HG02885 (cell line): ENCODE results near the gene PDE4B.
"Not testable (repeated sequence)": the region's sequence is repeated elsewhere in the genome, so short reads cannot be mapped to it uniquely, and the experiment has no call there.

Experiments
- ATAC-seq: cut with Tn5 transposase; IDR thresholded peaks from one replicate; pipeline ENCODE4 v1.9.1; 2021; ENCODE audit warnings: mild to moderate bottlenecking; ENCODE audit not compliant: unreplicated experiment, poor library complexity

The PDE4B gene

DNA sequence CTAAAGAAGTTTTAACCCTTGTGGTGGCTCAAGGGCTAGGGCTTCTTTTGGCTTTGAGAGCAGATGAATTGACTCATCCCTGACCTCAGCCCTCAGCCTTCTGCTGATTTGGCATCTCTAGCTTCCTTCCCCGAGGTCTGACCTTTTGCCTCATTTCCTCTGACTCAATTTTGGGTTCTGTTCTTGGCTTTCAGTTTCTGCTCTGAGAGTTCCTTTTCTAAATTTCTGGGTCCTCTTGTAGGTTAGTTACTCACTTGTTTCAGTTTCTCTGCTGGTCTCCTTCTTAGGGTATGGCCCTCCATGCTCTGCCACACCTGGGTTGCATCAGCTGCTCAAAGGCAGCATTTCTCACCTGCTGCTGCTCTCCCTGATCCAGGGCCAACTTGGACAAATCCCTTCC lies 19.4 kb downstream of the PDE4B start:
- peak; percentile 99 for ATAC-seq

DNA sequence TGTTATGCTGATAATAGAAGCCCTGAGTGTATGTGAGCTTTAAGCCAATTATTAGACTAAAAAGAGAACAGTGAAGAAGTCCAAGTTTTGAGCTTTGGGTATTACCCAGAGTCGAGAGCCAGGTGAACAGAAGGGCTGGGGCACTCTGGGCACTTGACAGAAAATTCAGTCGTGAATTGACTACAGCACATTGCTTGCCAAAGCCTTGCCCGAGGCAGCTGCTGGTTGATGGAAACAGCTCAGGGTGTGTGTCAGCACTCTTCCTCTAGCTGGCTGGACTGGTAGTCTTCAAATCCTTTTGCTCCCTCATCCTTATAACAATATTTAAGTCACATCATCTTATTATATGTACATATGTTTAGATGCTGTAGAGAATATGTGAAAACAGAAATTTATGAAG lies 21.3 kb downstream of the PDE4B start:
- ATAC-seq = no peak

- ATAC-seq = no peak
These were observed 22.1 kb downstream of the PDE4B start for GRCh38 chr1:65814752-65815151.

DNA sequence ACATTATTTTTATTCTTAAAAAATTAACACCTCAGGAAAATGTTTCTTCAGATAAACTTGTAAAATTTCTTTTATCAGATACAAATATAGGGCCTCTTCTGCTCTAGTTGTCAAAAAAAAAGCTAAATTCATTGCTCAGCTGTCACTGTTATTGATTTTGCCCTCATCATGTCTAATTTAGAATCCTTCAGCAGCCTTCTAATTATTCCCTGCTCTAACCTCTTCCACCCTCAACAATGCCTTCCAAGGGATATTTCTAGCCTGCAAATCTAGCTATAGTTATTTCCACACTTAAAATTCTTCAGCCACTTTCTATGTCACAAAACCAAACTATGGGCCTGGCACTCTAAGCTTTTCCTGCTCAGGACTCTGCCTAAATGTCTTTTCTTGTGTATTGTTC lies 25.2 kb downstream of the PDE4B start:
- no peak for ATAC-seq

DNA sequence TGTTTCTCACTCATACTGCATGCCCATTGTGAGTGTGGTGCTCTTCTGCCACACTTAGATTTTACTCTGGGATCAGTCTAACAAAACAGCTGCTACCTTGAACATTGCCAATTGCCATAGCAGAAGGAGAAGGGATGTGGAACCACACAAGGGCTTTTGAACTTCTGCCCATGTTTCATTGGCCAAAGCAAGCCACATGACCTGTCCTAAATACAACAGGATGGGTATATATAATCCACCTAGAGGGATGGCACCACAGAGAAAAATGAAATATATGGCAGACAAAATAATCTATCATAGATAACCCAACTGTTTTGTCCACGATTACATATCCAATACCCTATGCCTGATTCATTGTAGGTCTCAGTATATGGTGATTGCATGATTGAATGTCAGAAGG lies 26.3 kb downstream of the PDE4B start:
- no peak for ATAC-seq

- no peak for ATAC-seq
These were observed 28.3 kb downstream of the PDE4B start for GRCh38 chr1:65820983-65821382.

GRCh38 chr1:65821386-65821785 lies 28.7 kb downstream of the PDE4B start:
- no peak for ATAC-seq

DNA sequence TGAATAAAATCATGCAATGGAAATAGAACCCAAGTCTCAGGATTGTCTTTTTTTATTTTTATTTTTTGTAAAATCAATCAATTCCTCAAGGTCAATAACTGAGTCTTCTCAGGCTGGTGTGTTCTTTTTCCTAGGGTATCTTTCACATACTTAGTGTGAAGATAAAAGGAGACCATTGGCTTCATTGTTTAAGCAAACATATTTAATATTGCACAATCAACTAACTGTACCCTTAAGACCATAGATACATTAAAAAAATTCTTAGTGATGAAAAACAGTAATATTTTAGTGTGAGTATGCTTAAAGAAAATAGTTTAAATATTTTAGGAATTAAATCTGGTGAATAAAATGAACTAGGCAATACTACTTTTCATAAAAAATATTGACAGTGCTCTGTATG lies 31.4 kb downstream of the PDE4B start:
- ATAC-seq = no peak

DNA sequence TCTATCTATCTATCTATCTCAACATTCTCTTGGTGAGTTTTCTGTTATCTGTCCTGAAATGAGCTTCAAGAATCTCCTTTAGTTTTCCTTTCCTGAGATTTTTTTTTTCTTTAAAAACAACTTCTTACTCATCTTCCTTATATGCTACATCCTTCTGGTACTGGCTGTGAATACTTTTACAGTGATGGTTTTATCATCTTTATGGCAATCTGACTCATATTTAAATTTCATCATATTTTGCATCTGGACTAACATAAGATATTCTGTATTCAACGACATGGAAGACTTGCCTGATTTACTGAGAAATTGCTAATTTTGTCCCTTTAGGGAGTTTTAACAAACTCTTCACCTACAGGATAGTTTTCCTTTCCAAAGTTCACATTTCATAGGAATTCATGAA lies 33.0 kb downstream of the PDE4B start:
- ATAC-seq = no peak

GRCh38 chr1:65826782-65827181 lies 34.1 kb downstream of the PDE4B start:
- no peak for ATAC-seq

DNA sequence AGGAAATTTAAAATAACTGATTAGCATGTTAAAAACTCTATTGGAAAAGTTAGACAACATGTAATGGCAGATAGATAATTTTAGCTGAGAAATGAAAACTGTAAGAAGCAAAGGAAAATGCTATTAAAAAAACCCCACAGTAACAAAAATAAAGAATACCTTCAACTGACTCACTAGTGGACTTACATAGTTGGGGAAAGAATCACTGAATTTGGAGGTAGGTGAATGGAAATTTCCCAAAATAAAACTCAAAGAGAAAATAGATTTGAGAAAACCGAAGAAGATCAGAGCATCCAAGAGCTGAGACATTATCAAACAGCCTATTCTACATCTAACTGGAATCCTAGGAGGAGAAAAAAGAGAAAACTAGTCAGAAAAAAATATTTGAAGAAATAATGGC lies 34.7 kb downstream of the PDE4B start:
- no peak for ATAC-seq

DNA sequence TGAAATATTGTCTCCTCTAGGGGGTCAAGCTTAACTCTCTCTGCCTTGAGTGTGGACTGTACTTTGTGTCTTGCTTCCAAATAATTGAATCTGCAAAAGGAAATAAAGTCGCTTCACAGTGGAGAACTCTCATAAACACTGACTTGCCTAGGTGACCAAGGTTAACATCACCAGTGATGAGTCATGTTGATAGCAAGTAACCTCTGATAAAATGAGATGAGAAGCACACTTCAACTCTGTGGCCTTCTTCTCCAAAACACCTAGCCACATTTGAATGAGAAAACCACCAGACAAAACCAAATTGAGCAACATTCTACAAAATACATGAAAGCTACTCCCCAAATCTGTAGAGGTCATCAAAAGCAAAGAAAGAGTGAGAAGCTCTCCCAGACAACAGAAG lies 37.6 kb downstream of the PDE4B start:
- peak; percentile 46 for ATAC-seq

- no peak for ATAC-seq
These were observed 39.6 kb downstream of the PDE4B start for GRCh38 chr1:65832296-65832695.

- no peak for ATAC-seq
These were observed 44.0 kb downstream of the PDE4B start for GRCh38 chr1:65836686-65837085.

- ATAC-seq = no peak
These were observed 48.0 kb downstream of the PDE4B start for GRCh38 chr1:65840683-65841082.

- ATAC-seq = no peak
These were observed 51.6 kb downstream of the PDE4B start for GRCh38 chr1:65844296-65844695.

- ATAC-seq = no peak
These were observed 52.3 kb downstream of the PDE4B start for GRCh38 chr1:65844821-65845534.

- ATAC-seq = no peak
These were observed 52.9 kb downstream of the PDE4B start for GRCh38 chr1:65845535-65846060.

- no peak for ATAC-seq
These were observed 54.2 kb downstream of the PDE4B start for GRCh38 chr1:65846866-65847265.

- ATAC-seq = no peak
These were observed 57.6 kb downstream of the PDE4B start for GRCh38 chr1:65850281-65850680.

- not testable (repeated sequence) for ATAC-seq
These were observed 63.9 kb downstream of the PDE4B start for GRCh38 chr1:65856591-65856990.

- no peak for ATAC-seq
These were observed 73.7 kb downstream of the PDE4B start for GRCh38 chr1:65866439-65866838.
